A549 (cell line): ENCODE data around the gene ARF1. TPM values are rescaled to one million over a fixed set of nuclear protein-coding genes. Genes with fewer than 3 reads are reported as not detected.

Experiments used
- ATAC-seq, 2 experiments: fragments of 200-7000 bp in 1 of 2; fragments of >200 bp in 1 of 2; cut with Nextera tagmentation in 1 of 2; cut with Tn5 transposase in 1 of 2; 3 replicates each; pipeline versions ENCODE4 v1.8.0 to v1.9.1; 2018 to 2020; ENCODE audit warnings: mild to moderate bottlenecking in 1 of 2, moderate library complexity in 1 of 2
- CTCF ChIA-PET: fragments of 300-600 bp; sonication (Branson Sonifier 250); formaldehyde crosslinking; extraction: SDS; loops from one replicate; lab custom pipeline; 2021; ENCODE audit warnings: antibody characterized with exemption, inconsistent platforms; lab: Yijun Ruan, JAX
- POLR2A ChIA-PET: fragments of 350-600 bp; formaldehyde crosslinking; extraction: SDS; loops from one replicate; lab custom pipeline; 2021; ENCODE audit warnings: antibody characterized with exemption, inconsistent platforms; lab: Yijun Ruan, JAX
- DNase-seq, 2 experiments: peaks; one replicate each; pipeline versions ENCODE4 v3.0.0 to v3.0.0-alpha.2; 2011 to 2016; ENCODE audit warnings: low read depth in 1 of 2, low spot score in 1 of 2
- FAIRE-seq: peaks from 2 replicates; lab custom pipeline; 2011; peaks lifted over from hg19 to GRCh38; lab: Jason Lieb, UNC
- H3K27ac ChIP-seq, 2 experiments: fragments of >200 bp; sonication (Bioruptor Twin); formaldehyde crosslinking; 3 replicates each; pipeline ENCODE4 v1.5.1; 2016 to 2017
- H3K4me1 ChIP-seq: fragments of >200 bp; sonication (Bioruptor Twin); formaldehyde crosslinking; 3 replicates; pipeline ENCODE4 v1.6.1; 2016
- H3K4me2 ChIP-seq: fragments of >200 bp; sonication (Bioruptor Twin); formaldehyde crosslinking; 3 replicates; pipeline ENCODE4 v1.6.1; 2016
- H3K4me3 ChIP-seq: fragments of >200 bp; sonication (Bioruptor Twin); formaldehyde crosslinking; 3 replicates; pipeline ENCODE4 v1.5.1; 2016
- H3K9me3 ChIP-seq: fragments of >200 bp; sonication (Bioruptor Twin); formaldehyde crosslinking; 3 replicates; pipeline ENCODE4 v1.6.1; 2016
- BHLHE40 ChIP-seq: IDR thresholded peaks from 2 replicates; pipeline ENCODE4 v1.6.1; 2012; ENCODE audit warnings: low read depth, low read length, inconsistent platforms
- CBX2 ChIP-seq: fragments of 200-600 bp; sonication (generic); IDR thresholded peaks from 2 replicates; pipeline ENCODE4 v1.6.1; 2016; ENCODE audit warnings: low read depth, mild to moderate bottlenecking, borderline replicate concordance
- CEBPB ChIP-seq, 2 experiments: fragments of >200 bp in 1 of 2; sonication (Bioruptor Twin) in 1 of 2; formaldehyde crosslinking in 1 of 2; IDR thresholded peaks; 2 replicates each; pipeline ENCODE4 v1.6.1; 2012 to 2016
- CHD4 ChIP-seq: fragments of 200-600 bp; sonication (generic); IDR thresholded peaks from 2 replicates; pipeline ENCODE4 v1.6.1; 2016; ENCODE audit warnings: antibody characterized with exemption, mild to moderate bottlenecking, borderline replicate concordance
- EP300 ChIP-seq, 2 experiments: fragments of >200 bp; sonication (Bioruptor Twin); formaldehyde crosslinking; IDR thresholded peaks; 2 replicates in 1 of 2; 3 replicates in 1 of 2; pipeline ENCODE4 v1.6.1; 2016 to 2017
- FOSB ChIP-seq: fragments of 250-450 bp; sonication (Bioruptor Pico); IDR thresholded peaks from 2 replicates; pipeline ENCODE4 v1.5.0; 2020; ENCODE audit warnings: mild to moderate bottlenecking, moderate library complexity
- HES2 ChIP-seq: fragments of >200 bp; sonication (Bioruptor Twin); formaldehyde crosslinking; IDR thresholded peaks from 2 replicates; pipeline ENCODE4 v1.6.1; 2016
- JUNB ChIP-seq: fragments of >200 bp; sonication (Bioruptor Twin); formaldehyde crosslinking; IDR thresholded peaks from 2 replicates; pipeline ENCODE4 v1.6.1; 2016
- KDM1A ChIP-seq: fragments of 200-600 bp; sonication (generic); IDR thresholded peaks from 2 replicates; pipeline ENCODE4 v1.6.1; 2016; ENCODE audit warnings: low read depth, mild to moderate bottlenecking
- KDM5A ChIP-seq: fragments of 200-600 bp; sonication (generic); IDR thresholded peaks from 2 replicates; pipeline ENCODE4 v1.6.1; 2016; ENCODE audit warnings: antibody characterized with exemption, mild to moderate bottlenecking
- MAX ChIP-seq: IDR thresholded peaks from 2 replicates; pipeline ENCODE4 v1.6.1; 2012
- MAZ ChIP-seq: fragments of 150-350 bp; IDR thresholded peaks from 2 replicates; pipeline ENCODE4 v1.6.1; 2014; ENCODE audit warnings: antibody characterized with exemption, low read depth, low read length, borderline replicate concordance
- NPAS2 ChIP-seq: fragments of 250-450 bp; sonication (Bioruptor Pico); IDR thresholded peaks from 2 replicates; pipeline ENCODE4 v1.8.0; 2022; ENCODE audit warnings: mild to moderate bottlenecking, moderate library complexity, borderline replicate concordance
- PBX3 ChIP-seq: IDR thresholded peaks from 2 replicates; pipeline ENCODE4 v1.6.1; 2012
- PHF8 ChIP-seq: fragments of 200-600 bp; sonication (generic); IDR thresholded peaks from 2 replicates; pipeline ENCODE4 v1.6.1; 2016; ENCODE audit warnings: low read depth, mild to moderate bottlenecking, antibody characterized with exemption, moderate library complexity, borderline replicate concordance
- POLR2A ChIP-seq: IDR thresholded peaks from 2 replicates; pipeline ENCODE4 v1.6.1; 2012; ENCODE audit warnings: mild to moderate bottlenecking, low read length
- REST ChIP-seq: fragments of 200-600 bp; sonication (generic); IDR thresholded peaks from 2 replicates; pipeline ENCODE4 v1.6.1; 2016; ENCODE audit warnings: antibody characterized with exemption, mild to moderate bottlenecking, moderate library complexity
- RNF2 ChIP-seq: fragments of 200-600 bp; sonication (generic); IDR thresholded peaks from 2 replicates; pipeline ENCODE4 v1.6.1; 2016; ENCODE audit warnings: low read depth, mild to moderate bottlenecking, antibody characterized with exemption, moderate library complexity, borderline replicate concordance
- SMC3 ChIP-seq: fragments of >200 bp; sonication (Bioruptor Twin); formaldehyde crosslinking; IDR thresholded peaks from 3 replicates; pipeline ENCODE4 v1.6.1; 2018; ENCODE audit warnings: inconsistent platforms
- TFCP2L1 ChIP-seq: fragments of 250-450 bp; sonication (Bioruptor Pico); IDR thresholded peaks from 2 replicates; pipeline ENCODE4 v1.5.0; 2021; ENCODE audit warnings: mild to moderate bottlenecking
- USF2 ChIP-seq: fragments of 450-650 bp; IDR thresholded peaks from 2 replicates; pipeline ENCODE4 v1.6.1; 2014; ENCODE audit warnings: antibody characterized with exemption
- ZC3H11A ChIP-seq: fragments of 450-650 bp; IDR thresholded peaks from 2 replicates; pipeline ENCODE4 v1.6.1; 2014; ENCODE audit warnings: antibody characterized with exemption, mild to moderate bottlenecking
- ZFP36 ChIP-seq: fragments of 450-650 bp; IDR thresholded peaks from 2 replicates; pipeline ENCODE4 v1.6.1; 2014; ENCODE audit warnings: borderline replicate concordance; ENCODE audit not compliant: partially characterized antibody
- WGBS: methylation state at CpG from one replicate; pipeline ENCODE4 v1.1.6; 2017; ENCODE audit errors: missing lambda C conversion rate; 5-methylcytosine and 5-hydroxymethylcytosine counted together
- polyA plus RNA-seq, 4 experiments: library from polyadenylated mRNA; depleted of rRNA in 3 of 4; stranded (reverse); fragments of >200 nt; fragmentation: RNase III in 1 of 4; extraction: RNeasy Plus Mini Kit Qiagen cat#74134 plus additional on column Dnase treatment in 1 of 4; gene quantifications; 2 replicates in 3 of 4; 3 replicates in 1 of 4; pipeline ENCODE4 v1.2.3, GENCODE V29; 2011 to 2017

ARF1 gene
- polyA plus RNA-seq, 2 of the 4 experiments (the other 2 are of a cell fraction): 297 to 376 TPM

- TF ChIP-seq PHF8 (peak; percentile 23; the same call in 1 of the 2 replicates), MAX (peak; percentile 36; the same call in 1 of the 2 replicates), POLR2A (0 out of 2 replicates have a peak, but pooled peaks have one; percentile 11), CEBPB (IDR thresholded peaks at IDR 0.05) (no peak), HES2 (no peak), ZFP36 (no peak)
- WGBS: 0% methylated on average over 11 of the region's 33 CpGs
Observed at GRCh38 chr1:228059634-228060457, 22.7 kb upstream of the ARF1 start.

GRCh38 chr1:228060458-228061190, 21.9 kb upstream of the ARF1 start:
- peaks cover 3% of the 10 kb centered on the region; the same call in 2 of the 3 replicates for H3K9me3 ChIP-seq
- WGBS: 57% methylated on average over 25 of the region's 34 CpGs
- TF ChIP-seq TFCP2L1 (no peak), NPAS2 (no peak), CBX2 (no peak), KDM1A (no peak), BHLHE40 (no peak), USF2 (no peak), KDM5A (no peak), MAZ (no peak), CHD4 (no peak), ZC3H11A (no peak), MAX (no peak), FOSB (no peak), REST (no peak), PBX3 (no peak), JUNB (no peak), SMC3 (no peak), RNF2 (no peak), EP300 (IDR thresholded peaks at IDR 0.05) (no peak)
- POLR2A ChIA-PET: interaction anchor here (0.6 kb wide), 1 partner anchor 250 kb away, joined by 3 read pairs; no protein-coding TSS in a partner anchor
- H3K4me1 ChIP-seq: peaks cover 12% of the 10 kb centered on the region; the same call in 2 of the 3 replicates
- peak overlapping the region; percentile 98 for H3K4me2 ChIP-seq
- CTCF ChIA-PET: interaction anchor here (0.8 to 4.1 kb wide), 8 partner anchors 9 to 62 kb away, joined by 3 to 25 read pairs (median 4); partner anchors contain the start of genes ARF1 and WNT3A
- peak overlapping the region; percentile 59 for H3K4me3 ChIP-seq
- FAIRE-seq: no peak
- peak overlapping the region; percentile 64 to 84 for H3K27ac ChIP-seq
- peak; percentile 27 to 62; a peak in 5 of 6 replicates for ATAC-seq
- peak in 1 of 2 experiments; percentile 21 for DNase-seq

More at GRCh38 chr1:228059634-228060457, 22.7 kb upstream of the ARF1 start:
- POLR2A ChIA-PET: interaction anchor here (0.6 kb wide), 1 partner anchor 249 kb away, joined by 3 read pairs; no protein-coding TSS in a partner anchor
- CTCF ChIA-PET: interaction anchor here (0.8 to 4.1 kb wide), 7 partner anchors 9 to 61 kb away, joined by 3 to 25 read pairs (median 4); partner anchors contain the start of gene ARF1
- Histone ChIP-seq H3K4me1 (peaks cover 12% of the 10 kb centered on the region; the same call in 2 of the 3 replicates), H3K4me3 (peak overlapping the region; percentile 59), H3K4me2 (peak overlapping the region; percentile 98), H3K27ac (peak overlapping the region; percentile 64 to 84), H3K9me3 (peaks cover 4% of the 10 kb centered on the region; the same call in 2 of the 3 replicates)
- FAIRE-seq: no peak
- peak; percentile 73 to 88 for DNase-seq
- ATAC-seq: peak; percentile 69 to 84
